Liver (tissue), 3 donors: ENCODE measurements around the gene ZDHHC19.

ENCODE experiments used
- ATF3 ChIP-seq: IDR thresholded peaks from 2 replicates; pipeline ENCODE4 v1.6.1; 2016; ENCODE audit warnings: antibody characterized with exemption
- FOXA1 ChIP-seq: IDR thresholded peaks from 2 replicates; pipeline ENCODE4 v1.6.1; 2016; ENCODE audit warnings: antibody characterized with exemption
- FOXA2 ChIP-seq: IDR thresholded peaks from 2 replicates; pipeline ENCODE4 v1.6.1; 2016; ENCODE audit warnings: antibody characterized with exemption
- GABPA ChIP-seq, 2 donors: IDR thresholded peaks in 1 of 2; conservative IDR thresholded peaks in 1 of 2; 2 replicates each; pipeline ENCODE4 v1.6.1; 2016; ENCODE audit warnings: antibody characterized with exemption in 2 of 2, mild to moderate bottlenecking in 1 of 2, moderate library complexity in 1 of 2
- JUND ChIP-seq, 2 donors: IDR thresholded peaks; 2 replicates each; pipeline ENCODE4 v1.6.1; 2016; ENCODE audit warnings: antibody characterized with exemption in 2 of 2
- NR2F2 ChIP-seq: IDR thresholded peaks from 2 replicates; pipeline ENCODE4 v1.6.1; 2016; ENCODE audit warnings: antibody characterized with exemption
- RAD21 ChIP-seq, 2 donors: IDR thresholded peaks; 2 replicates each; pipeline ENCODE4 v1.6.1; 2016; ENCODE audit warnings: antibody characterized with exemption in 2 of 2, mild to moderate bottlenecking in 2 of 2
- REST ChIP-seq: IDR thresholded peaks from 2 replicates; pipeline ENCODE4 v1.6.1; 2016; ENCODE audit warnings: antibody characterized with exemption, mild to moderate bottlenecking
- SP1 ChIP-seq: IDR thresholded peaks from 2 replicates; pipeline ENCODE4 v1.6.1; 2018; ENCODE audit warnings: antibody characterized with exemption, mild to moderate bottlenecking
- TAF1 ChIP-seq: conservative IDR thresholded peaks from 2 replicates; pipeline ENCODE4 v1.6.1; 2016; ENCODE audit warnings: antibody characterized with exemption, mild to moderate bottlenecking
- YY1 ChIP-seq: IDR thresholded peaks from 2 replicates; pipeline ENCODE4 v1.6.1; 2016; ENCODE audit warnings: antibody characterized with exemption, mild to moderate bottlenecking
- TF ChIP-seq, protein P1 (sequence below): fragments of 150-350 bp; IDR thresholded peaks from 2 replicates; pipeline ENCODE4 v1.5.1; 2017; ENCODE audit warnings: improper control_type of control experiment, low read depth, low read length; ENCODE audit not compliant: missing input control
- TF ChIP-seq, protein P2 (sequence below): IDR thresholded peaks from 2 replicates; pipeline ENCODE4 v1.6.1; 2016; ENCODE audit warnings: antibody characterized with exemption
- TF ChIP-seq, protein P3 (sequence below): IDR thresholded peaks from 2 replicates; pipeline ENCODE4 v1.6.1; 2016; ENCODE audit warnings: antibody characterized with exemption
- donor health status: healthy.
- donor health status: healthy.

DNA sequence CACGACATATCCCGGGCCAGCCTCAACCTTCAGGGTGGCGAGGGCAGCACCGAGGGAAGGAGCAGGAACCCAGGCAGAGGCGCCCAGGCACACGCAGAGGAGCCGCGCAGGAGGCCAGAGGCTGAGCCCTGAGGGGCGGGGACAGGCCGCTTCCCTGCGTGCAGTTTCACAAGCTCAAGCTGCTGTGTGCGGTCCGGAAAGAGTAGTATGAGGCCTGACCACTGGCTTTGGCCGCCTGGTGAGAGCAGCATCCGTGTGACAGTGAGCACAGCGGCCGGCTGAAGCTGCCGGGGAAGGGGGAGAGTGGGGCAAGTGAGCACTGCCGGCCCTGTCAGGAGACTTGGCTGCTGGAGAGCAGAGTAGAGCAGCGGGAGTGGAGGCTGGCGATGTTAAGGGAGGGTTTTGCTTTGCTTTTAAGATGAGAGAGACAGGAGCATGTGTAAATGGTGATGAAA is 8.7 kb downstream of the ZDHHC19 start:
- TF ChIP-seq, protein P1, sequence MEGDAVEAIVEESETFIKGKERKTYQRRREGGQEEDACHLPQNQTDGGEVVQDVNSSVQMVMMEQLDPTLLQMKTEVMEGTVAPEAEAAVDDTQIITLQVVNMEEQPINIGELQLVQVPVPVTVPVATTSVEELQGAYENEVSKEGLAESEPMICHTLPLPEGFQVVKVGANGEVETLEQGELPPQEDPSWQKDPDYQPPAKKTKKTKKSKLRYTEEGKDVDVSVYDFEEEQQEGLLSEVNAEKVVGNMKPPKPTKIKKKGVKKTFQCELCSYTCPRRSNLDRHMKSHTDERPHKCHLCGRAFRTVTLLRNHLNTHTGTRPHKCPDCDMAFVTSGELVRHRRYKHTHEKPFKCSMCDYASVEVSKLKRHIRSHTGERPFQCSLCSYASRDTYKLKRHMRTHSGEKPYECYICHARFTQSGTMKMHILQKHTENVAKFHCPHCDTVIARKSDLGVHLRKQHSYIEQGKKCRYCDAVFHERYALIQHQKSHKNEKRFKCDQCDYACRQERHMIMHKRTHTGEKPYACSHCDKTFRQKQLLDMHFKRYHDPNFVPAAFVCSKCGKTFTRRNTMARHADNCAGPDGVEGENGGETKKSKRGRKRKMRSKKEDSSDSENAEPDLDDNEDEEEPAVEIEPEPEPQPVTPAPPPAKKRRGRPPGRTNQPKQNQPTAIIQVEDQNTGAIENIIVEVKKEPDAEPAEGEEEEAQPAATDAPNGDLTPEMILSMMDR = no peak
- TF ChIP-seq SP1 = no peak
- TF ChIP-seq, protein P2, sequence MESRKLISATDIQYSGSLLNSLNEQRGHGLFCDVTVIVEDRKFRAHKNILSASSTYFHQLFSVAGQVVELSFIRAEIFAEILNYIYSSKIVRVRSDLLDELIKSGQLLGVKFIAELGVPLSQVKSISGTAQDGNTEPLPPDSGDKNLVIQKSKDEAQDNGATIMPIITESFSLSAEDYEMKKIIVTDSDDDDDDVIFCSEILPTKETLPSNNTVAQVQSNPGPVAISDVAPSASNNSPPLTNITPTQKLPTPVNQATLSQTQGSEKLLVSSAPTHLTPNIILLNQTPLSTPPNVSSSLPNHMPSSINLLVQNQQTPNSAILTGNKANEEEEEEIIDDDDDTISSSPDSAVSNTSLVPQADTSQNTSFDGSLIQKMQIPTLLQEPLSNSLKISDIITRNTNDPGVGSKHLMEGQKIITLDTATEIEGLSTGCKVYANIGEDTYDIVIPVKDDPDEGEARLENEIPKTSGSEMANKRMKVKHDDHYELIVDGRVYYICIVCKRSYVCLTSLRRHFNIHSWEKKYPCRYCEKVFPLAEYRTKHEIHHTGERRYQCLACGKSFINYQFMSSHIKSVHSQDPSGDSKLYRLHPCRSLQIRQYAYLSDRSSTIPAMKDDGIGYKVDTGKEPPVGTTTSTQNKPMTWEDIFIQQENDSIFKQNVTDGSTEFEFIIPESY = no peak
- TF ChIP-seq GABPA (IDR thresholded peaks at IDR 0.05 in 1 of 2, conservative IDR thresholded peaks at IDR 0.05 in 1 of 2) = no peak
- TF ChIP-seq YY1 = no peak
- no peak for TF ChIP-seq NR2F2
- no peak for TF ChIP-seq ATF3
- TF ChIP-seq FOXA2 = no peak
- no peak for TF ChIP-seq RAD21 (IDR thresholded peaks at IDR 0.05)
- TF ChIP-seq, protein P3, sequence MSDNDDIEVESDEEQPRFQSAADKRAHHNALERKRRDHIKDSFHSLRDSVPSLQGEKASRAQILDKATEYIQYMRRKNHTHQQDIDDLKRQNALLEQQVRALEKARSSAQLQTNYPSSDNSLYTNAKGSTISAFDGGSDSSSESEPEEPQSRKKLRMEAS = no peak
- TF ChIP-seq TAF1 = no peak
- TF ChIP-seq JUND (IDR thresholded peaks at IDR 0.05) = no peak
- peak; percentile 32 for TF ChIP-seq REST
- TF ChIP-seq FOXA1 = no peak
